Esophagus squamous epithelium (tissue), 4 donors: Measurements from ENCODE around the gene ATP2C1.

Source experiments
- CTCF ChIP-seq, 6 experiments: fragments of 450-650 bp in 4 of 6; fragments of 200-600 bp in 2 of 6; sonication (generic) in 2 of 6; IDR thresholded peaks; one replicate each; pipeline ENCODE4 v1.5.1; 2016 to 2019; ENCODE audit warnings: antibody characterized with exemption in 6 of 6, mild to moderate bottlenecking in 4 of 6, moderate library complexity in 4 of 6
- POLR2A ChIP-seq, 4 donors: fragments of 450-650 bp; IDR thresholded peaks; one replicate each; pipeline ENCODE4 v1.6.1; 2017; ENCODE audit warnings: antibody characterized with exemption in 4 of 4, mild to moderate bottlenecking in 4 of 4, moderate library complexity in 3 of 4

- no peak for TF ChIP-seq POLR2A (IDR thresholded peaks at IDR 0.05)
- no peak for TF ChIP-seq CTCF (IDR thresholded peaks at IDR 0.05)
These were observed 70.0 kb downstream of the ATP2C1 start for GRCh38 chr3:130963878-130964277.
